Activated T-helper 9 cell treated with anti-CD3 and anti-CD28 coated beads, Interleukin-2, amount 50 U/mL, for 16 hours (primary cell): ENCODE data around the gene GPR137.
"Not testable (repeated sequence)": the region's sequence is repeated elsewhere in the genome, so short reads cannot be mapped to it uniquely, and the experiment has no call there.

ENCODE experiments used
- DNase-seq: peaks from one replicate; pipeline ENCODE4 v3.0.0-alpha.2; 2020; ENCODE audit warnings: low read depth

The GPR137 gene

GRCh38 chr11:64304316-64305072 is 18.8 kb downstream of the GPR137 start:
- DNase-seq = peak; percentile 89

- peak; percentile 99 for DNase-seq
Observed at GRCh38 chr11:64305075-64305690, 19.5 kb downstream of the GPR137 start, which contains the start of gene ESRRA. ESRRA (plus strand) TSS chr11:64305524; CDS start chr11:64307180, 1,656 bp downstream.

DNA sequence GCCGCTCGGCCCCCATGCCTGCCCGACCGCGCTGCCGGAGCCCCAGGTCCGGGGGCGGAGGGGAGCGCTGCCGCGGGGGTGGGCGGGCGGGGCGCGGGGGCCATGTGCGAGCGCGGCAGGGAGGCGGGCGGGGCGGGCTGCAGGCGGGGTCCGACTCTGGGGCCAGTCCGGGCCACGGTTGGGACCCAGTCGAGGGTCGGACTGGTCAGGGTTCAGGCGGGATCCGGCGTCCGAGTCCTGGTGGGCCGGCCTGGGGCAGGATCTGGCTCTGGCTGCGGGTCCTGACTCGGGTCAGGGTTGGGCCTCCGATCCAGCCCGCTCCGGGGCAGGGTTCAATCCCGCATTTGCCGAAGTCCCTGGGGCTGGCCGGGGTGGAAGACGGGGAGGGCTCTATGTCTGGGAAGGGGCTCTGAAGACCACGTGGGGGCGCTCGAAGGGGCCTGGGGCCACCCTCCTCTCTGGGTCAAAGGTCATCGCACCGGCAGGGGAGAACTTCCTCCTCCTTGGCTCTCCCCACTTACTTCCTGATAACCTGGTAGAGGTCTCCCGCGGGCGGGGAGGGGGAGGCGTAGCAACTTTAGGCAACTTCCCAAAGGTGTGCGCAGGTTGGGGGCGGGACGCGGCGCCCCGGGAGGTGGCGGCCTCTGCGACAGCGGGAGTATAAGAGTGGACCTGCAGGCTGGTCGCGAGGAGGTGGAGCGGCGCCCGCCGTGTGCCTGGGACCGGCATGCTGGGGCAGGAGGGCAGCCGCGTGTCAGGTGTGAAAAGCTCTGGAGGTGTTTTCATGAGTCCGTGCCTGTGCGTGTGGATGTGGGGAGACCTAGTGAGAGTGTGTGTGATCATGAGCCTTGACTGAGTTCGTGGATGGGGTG is 20.3 kb downstream of the GPR137 start:
- peak; percentile 60 for DNase-seq

DNA sequence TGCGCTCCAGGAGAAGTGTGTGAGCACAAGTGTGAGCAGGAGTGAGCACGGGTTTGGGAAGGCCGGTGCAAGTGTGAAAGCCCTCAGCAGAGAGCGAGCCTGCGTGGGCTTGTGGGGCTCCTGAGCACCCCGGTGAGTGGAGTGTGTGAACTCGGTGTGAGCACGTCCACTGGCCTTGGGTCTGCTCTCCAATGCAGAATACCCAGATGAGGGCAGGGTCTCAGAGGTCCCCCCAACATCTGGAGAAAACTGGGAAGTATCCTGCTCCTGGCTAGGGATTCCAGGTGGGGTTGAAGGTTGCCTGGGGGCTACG is 20.9 kb downstream of the GPR137 start:
- DNase-seq = no peak

DNA sequence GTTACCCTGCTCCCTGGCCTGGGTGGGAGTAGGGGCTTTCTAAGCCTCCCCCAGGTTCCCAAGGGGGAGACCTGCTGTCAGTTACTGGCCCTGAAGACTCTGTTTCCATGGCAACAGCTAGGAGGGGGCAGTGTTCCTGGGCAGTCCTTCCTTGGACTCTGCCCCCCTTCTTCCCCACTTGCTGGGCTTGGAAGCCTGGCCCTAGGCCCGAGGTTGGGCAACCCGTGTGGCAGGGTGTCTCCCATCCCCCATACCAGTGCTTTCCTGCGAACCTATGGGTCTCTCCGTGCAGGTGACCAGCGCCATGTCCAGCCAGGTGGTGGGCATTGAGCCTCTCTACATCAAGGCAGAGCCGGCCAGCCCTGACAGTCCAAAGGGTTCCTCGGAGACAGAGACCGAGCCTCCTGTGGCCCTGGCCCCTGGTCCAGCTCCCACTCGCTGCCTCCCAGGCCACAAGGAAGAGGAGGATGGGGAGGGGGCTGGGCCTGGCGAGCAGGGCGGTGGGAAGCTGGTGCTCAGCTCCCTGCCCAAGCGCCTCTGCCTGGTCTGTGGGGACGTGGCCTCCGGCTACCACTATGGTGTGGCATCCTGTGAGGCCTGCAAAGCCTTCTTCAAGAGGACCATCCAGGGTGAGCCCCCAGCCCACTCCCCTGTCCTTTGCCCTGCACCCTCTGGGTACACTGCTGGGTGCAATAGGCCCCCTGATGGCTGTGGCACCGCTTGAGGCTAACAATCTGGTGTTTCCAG is 21.4 kb downstream of the GPR137 start:
- no peak for DNase-seq

DNA sequence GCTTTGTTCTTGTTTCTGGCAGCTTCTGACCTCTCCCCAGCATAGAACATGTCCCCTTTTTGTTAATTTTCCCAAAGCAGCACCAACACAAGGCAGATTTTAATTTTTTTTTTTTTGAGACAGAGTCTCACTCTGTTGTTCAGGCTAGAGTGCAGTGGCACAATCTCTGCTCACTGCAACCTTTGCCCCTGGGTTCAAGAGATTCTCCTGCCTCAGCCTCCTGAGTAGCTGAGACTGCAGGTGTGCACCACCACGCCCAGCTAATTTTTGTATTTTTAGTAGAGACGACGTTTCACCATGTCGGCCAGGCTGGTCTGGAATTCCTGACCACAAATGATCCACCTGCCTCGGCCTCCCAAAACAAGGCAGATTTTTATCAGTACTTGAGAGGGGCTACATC is 22.1 kb downstream of the GPR137 start:
- DNase-seq = not testable (repeated sequence)

GRCh38 chr11:64312947-64313346 is 27.3 kb downstream of the GPR137 start:
- no peak for DNase-seq

- DNase-seq = no peak
Observed at GRCh38 chr11:64313491-64314145, 28.0 kb downstream of the GPR137 start.

DNA sequence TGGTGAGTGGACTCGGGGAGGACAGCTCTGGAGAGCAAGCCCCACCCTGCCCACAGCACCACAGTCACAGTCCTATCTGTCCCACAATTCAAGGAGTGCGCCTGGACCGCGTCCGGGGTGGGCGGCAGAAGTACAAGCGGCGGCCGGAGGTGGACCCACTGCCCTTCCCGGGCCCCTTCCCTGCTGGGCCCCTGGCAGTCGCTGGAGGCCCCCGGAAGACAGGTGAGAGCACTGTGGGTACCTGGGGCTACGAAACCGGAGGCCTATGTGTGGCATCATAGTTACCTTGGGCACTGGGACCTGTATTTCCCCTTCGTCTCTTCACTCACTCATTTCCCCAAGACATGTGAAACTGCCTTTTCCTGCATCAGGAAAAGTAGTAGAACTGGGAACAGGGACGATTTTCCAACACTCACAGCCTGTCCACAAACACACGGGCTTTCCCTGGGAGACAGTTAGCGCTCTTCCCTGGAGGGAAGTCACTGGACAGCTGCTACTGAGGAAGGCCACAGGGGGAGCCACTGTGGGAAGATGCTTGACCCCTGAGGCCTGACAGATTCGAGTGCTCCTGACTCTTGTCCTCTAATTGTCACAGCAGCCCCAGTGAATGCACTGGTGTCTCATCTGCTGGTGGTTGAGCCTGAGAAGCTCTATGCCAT is 28.6 kb downstream of the GPR137 start:
- DNase-seq = no peak

DNA sequence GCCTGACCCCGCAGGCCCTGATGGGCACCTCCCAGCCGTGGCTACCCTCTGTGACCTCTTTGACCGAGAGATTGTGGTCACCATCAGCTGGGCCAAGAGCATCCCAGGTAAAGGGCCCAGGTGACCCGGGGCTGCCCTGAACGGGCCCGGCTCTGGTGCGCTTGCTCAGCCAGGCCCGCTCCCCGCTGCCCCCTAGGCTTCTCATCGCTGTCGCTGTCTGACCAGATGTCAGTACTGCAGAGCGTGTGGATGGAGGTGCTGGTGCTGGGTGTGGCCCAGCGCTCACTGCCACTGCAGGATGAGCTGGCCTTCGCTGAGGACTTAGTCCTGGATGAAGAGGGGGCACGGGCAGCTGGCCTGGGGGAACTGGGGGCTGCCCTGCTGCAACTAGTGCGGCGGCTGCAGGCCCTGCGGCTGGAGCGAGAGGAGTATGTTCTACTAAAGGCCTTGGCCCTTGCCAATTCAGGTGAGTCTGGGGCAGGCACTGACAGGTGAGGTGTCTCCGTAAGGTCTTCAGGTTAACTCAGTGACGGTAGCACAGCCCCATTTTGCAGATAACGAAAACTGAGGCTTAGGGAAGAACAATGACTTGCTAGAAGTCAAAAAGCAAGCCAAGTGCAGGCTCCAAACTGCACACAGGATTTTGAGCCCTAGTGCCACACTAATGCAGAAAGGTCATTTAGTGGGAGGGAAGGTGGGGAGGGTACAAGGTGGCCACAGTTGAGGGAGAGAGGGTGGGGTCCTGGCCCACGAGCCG is 29.3 kb downstream of the GPR137 start:
- no peak for DNase-seq

DNA sequence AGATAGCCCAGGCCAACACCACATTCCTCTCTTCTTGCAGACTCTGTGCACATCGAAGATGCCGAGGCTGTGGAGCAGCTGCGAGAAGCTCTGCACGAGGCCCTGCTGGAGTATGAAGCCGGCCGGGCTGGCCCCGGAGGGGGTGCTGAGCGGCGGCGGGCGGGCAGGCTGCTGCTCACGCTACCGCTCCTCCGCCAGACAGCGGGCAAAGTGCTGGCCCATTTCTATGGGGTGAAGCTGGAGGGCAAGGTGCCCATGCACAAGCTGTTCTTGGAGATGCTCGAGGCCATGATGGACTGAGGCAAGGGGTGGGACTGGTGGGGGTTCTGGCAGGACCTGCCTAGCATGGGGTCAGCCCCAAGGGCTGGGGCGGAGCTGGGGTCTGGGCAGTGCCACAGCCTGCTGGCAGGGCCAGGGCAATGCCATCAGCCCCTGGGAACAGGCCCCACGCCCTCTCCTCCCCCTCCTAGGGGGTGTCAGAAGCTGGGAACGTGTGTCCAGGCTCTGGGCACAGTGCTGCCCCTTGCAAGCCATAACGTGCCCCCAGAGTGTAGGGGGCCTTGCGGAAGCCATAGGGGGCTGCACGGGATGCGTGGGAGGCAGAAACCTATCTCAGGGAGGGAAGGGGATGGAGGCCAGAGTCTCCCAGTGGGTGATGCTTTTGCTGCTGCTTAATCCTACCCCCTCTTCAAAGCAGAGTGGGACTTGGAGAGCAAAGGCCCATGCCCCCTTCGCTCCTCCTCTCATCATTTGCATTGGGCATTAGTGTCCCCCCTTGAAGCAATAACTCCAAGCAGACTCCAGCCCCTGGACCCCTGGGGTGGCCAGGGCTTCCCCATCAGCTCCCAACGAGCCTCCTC is 30.2 kb downstream of the GPR137 start:
- DNase-seq = not testable (repeated sequence)

- no peak for DNase-seq
Observed at GRCh38 chr11:64316672-64317324, 31.1 kb downstream of the GPR137 start.

GRCh38 chr11:64317325-64317960 is 31.8 kb downstream of the GPR137 start, which contains the start of gene TRMT112:
TRMT112 (minus strand) TSS chr11:64317559; CDS start chr11:64317526, 33 bp downstream.
- DNase-seq = peak; percentile 92

- peak; percentile 89 for DNase-seq
Observed at GRCh38 chr11:64317961-64318765, 32.5 kb downstream of the GPR137 start, which contains the start of gene PRDX5. PRDX5 (plus strand) TSS chr11:64318121; CDS start chr11:64318216, 95 bp downstream.

- no peak for DNase-seq
Observed at GRCh38 chr11:64318766-64319761, 33.4 kb downstream of the GPR137 start.

- no peak for DNase-seq
Observed at GRCh38 chr11:64320556-64320955, 34.9 kb downstream of the GPR137 start.
